HG02840 (cell line): ENCODE data around the gene SORCS2.

Experiments
- ATAC-seq: cut with Tn5 transposase; IDR thresholded peaks from one replicate; pipeline ENCODE4 v1.9.1; 2021; ENCODE audit warnings: mild to moderate bottlenecking, moderate library complexity, moderate number of reproducible peaks; ENCODE audit not compliant: unreplicated experiment, low FRiP score

Gene SORCS2

DNA sequence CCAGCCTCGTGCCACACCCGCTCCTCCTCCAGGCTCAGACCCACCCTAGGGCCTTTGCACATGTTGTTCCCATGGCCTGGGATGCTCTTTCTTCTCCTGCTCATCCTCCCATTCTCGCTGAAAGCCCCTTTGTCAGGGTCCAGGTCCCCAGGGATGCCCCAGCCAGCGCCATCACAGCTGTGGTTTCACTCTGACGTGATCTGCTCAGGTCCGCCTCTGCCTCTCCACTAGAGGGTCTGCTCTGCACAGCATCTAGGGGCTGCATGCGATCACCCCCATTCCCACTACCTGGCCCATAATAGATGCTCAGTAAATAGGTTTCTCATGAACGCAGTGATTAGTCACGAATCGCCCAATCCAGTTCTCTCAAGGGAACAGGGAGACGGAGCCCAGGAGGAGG is 524.8 kb downstream of the SORCS2 start:
- no peak for ATAC-seq

DNA sequence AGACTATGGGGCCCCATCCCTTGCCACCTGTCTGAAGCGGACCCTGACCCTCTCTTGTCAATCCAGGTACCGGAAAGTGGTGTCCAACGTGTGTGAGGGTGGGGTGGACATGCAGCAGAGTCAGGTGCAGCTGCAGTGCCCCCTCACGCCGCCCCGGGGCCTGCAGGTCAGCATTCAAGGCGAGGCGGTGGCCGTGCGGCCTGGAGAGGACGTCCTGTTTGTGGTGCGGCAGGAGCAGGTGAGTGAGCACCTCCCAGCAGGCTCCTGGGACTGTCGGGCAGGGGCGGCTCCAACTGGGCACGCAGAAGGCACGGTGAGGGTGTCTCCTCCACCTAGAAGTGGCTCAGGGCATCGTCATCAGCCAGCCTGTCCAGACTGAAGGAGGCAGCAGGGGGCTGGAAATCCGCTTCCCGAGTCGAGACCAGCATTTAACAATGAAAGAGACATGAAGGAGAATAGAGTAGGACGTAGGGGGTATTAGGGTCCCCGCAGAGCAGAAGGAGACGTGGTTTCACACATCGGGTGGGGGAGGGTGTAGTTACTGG is 525.7 kb downstream of the SORCS2 start:
- no peak for ATAC-seq

DNA sequence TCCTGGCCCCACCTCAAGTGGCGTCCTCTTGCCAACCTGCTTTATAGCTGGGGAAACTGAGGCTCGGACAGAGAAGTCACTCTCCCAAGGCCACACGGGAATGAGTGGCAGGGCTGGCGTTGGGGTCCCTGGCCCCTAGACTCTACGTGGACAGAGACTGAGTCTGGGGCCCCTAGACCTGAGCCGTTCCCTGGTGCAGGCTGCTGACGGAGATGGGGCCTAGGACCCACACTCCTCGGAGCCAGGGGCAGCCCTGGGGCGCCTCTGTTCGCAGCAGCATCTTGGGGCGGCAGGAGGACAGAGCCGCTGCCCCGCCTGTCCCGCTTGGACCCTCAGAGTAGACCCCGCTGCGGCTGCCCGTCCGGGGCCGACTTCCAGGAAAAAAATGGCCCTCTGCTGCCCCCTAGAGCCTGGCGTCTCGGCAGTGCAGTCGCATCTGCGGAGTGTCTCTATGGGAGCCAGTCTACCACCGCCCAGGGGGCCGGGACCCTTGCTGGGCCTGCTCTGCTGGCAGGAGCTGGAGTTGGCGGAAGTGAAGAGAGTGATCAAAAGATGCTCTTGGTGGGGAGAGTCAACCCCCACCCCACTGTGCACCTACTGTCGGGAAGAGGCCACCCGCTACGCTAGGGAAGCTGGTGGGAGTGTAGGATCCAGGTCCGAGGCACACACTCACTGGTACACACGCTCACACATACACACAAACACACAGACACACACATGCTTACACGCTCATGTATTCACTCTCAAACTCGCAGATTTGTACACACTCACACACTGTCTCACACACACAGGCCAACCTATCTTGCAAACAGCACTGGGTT is 527.2 kb downstream of the SORCS2 start:
- ATAC-seq = no peak

DNA sequence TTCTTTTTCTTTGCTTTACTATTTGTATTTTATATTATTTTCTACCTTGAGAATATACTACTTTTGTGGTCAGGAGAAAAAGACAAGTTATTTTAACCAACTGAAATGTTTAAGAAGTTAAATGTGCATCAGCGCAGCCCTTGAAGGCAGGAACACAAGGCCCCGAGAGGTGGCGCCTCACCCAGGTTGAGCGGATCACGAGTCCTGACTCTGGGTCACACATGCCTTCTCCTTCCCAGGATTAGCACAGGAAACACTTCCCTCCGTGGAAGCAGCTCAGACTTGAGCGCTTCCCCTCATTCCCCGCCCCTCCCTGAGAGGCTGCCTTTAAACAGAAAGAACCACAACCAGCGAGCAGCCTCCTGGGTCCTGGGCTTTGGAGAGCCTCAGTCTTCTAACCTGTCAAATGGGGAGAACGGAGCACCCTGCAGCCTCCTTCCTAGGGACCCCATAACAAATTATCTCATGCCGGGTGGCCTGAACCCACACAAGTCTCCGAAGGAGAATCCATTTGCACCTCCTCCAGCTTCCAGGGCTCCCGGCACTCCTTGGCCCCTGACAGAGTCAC is 529.7 kb downstream of the SORCS2 start:
- ATAC-seq = no peak

DNA sequence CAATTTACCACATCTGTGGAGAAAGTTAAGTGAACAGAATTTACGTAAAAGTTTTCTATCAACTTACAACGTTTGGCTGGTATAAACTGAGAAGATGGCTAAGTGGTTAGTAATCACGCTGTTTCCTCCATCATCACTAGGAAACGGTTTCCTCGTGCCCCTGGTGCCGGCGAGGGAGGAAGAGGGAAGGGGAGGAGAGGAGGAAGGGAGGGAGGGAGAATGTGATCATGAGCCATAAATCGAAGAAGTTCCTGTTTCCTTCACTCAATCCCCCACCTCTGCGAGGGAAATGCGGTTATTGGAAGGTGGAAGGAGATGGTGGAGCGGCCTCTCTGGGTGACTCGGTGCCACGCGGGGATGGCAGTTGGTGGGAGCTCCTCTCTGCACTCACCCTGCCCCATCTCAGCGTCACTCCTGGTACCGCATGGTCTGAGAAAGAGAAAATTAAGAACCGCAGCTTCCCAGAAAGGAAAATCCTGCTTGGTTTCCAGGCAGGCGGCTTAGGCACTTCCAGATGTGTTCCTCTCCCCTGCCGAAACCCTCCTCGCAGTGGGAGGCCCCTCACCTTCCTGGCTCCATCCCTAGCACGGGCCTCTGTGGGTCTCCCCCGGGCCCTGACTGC is 530.5 kb downstream of the SORCS2 start:
- no peak for ATAC-seq

DNA sequence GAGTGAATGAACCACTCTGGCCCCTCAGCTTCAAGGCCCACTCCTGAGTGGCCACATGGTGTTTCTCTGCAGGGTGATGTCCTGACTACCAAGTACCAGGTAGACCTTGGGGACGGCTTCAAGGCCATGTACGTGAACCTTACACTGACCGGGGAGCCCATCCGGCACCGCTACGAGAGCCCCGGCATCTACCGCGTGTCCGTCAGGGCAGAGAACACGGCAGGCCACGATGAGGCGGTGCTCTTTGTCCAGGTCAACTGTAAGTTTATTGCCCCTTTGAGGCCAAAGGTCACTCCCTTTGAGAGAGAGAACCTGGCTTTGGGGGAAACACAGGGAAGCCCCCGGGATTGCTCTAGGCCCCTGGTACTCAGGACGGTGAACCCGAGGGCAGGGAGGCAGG is 531.3 kb downstream of the SORCS2 start:
- no peak for ATAC-seq

DNA sequence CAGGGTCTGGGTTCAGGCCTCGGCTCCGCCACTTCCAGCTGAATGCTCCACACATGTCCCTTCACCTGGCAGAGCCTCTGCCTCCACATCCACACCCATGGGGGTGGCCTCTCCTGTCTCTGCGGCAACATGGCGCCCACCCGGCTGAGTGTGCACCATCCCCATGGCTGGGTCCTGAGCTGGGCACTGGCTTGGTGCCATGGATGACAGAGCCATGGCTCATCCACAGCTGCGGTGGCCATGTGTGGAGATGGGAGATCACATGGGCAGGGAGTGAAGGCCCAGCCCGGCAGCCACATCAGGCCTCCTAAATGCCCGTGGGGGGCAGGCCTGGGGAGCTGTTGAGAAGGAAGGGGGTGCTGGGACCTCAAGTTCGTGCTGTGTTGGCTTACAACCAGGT is 533.6 kb downstream of the SORCS2 start:
- ATAC-seq = no peak

DNA sequence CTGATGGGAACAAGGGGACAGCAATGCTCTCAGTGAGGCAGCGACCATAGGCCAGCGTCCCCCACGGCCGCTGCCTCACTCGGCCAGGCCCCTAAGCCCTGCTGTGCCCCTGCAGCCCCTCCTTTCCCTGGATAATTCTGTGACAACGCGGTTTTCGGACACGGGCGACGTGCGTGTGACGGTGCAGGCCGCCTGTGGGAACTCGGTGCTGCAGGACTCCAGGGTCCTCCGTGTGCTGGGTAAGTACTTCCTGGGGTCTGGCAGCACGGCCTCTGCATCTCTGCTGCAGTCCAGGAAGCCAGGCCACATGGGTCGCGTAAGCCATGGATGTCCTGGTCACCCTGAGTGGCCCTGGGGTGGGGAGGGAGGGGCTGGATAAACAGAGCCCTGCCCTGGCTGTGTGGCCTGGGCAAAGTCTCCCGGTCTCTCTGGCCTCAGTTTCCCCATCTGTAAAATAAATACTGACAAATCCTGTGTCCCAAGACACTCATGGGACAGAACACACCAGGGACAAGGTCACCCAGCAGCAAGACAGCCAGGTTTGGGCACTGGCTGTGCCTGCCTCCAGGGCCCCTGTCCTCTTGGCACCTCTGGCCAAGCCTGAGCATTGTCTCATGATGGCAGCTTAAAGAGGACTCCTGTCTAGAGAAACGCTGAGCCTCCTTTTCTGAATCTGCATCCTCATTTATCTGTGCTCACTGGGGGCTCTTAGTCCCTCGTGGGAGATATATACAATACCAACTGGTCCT is 534.5 kb downstream of the SORCS2 start:
- ATAC-seq = no peak

DNA sequence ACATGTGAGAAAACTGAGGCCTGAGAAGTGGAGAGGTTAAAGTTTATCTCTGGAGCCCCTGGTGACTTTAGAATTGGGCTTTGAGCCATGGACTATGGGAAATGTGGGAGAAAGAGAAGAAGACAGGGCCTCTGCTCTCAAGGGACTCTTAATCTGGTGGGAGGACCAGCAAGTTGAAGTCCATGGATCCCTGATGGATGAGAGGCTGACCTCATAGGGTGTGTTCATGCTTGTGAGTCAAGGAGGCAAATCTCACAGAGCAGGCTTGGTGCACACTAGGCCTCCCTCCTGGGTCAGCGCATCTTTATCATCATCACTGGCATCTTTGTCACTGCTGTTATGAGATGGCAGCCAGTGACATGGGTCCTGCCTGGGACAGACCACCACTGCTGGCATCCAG is 535.4 kb downstream of the SORCS2 start:
- ATAC-seq = no peak

DNA sequence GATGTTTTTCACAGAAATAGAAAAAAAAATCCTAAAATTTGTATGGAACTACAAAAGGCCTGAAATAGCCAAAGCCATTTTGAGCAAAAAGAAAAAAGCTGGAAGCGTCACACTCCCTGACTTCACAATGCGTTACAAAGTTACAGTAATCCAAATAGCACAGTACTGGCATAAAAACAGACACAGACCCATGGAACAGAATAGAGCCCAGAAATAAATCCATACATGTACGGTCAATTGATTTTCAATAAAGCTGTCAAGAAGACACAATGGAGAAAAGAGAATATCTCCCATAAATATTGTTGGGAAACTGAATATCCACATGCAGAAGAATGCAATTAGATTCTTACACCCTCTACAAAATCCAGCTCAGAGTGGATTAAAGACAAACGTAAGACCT is 539.1 kb downstream of the SORCS2 start:
- no peak for ATAC-seq

DNA sequence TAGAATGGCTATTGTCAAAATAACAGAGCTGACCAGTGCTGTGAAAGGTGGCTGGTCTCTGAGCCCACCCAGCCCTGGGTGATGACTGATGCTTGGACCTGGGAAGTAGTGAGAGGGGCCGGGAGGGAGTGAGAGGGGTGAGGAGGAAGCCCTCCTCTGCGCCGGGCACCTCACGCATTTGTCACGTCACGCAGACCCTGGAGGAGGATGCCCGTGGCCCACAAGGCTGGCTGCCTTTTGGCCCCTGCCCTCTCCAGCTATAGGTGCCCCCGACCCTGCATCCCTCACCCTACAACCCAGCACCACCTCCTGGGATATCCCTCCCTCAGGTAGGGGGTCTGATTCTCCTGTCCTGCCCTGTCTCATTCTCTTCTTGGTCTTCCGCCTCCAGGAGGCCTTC is 539.9 kb downstream of the SORCS2 start:
- no peak for ATAC-seq

DNA sequence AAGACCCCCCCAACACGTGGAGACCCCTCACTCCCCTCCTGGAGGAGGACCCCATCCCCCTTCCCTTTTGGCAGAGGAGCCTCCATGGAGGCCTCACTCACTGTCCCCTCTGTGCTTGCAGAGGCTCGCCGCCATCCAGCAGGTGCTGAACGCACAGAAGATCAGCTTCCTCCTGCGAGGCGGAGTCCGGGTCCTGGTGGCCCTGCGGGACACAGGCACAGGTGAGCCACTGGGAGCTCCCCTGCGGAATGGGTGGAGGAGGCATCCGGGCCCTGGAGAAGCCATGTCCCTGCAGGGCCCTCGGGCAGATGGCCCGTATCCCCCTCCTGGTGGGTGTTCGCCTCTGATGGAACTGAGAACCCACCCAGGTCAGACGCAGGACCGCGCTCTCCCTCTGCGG is 540.9 kb downstream of the SORCS2 start:
- ATAC-seq = no peak

DNA sequence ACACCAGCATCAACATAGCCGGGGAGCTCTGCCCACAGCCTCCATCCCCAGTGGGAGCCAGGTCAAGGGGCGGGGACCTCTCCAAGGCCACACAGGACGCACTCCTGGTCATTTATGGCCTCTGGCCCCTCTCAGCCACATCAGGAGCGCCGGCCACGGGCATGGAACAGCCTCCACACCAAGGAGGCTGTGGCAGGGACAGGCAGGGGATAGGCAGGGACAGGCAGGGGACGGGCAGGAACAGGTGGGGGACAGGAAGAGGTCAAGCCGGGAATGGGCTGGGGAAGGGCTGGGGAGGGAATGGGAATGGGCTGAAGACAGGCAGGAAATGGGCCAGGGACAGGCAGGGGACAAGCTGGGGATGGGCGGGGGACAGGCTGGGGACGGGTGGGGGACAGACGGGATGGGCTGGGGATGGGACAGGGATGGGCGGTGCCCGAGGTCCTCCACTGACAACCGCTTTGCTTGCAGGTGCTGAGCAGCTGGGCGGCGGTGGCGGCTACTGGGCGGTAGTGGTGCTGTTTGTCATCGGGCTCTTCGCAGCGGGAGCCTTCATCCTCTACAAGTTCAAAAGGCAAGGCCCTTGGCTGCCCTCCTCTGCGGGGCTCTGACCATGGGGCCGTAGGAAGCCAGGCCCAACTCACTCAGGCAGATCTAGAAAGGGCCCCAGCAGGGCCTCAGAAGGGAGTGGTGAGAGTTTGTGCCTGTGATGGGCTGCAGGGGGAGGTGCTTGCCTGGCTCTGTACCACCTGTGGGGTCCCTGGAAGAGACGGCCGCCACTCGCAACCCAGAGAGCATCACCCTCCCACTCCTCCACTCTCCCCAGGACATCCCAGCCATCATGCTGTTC is 541.7 kb downstream of the SORCS2 start:
- no peak for ATAC-seq

DNA sequence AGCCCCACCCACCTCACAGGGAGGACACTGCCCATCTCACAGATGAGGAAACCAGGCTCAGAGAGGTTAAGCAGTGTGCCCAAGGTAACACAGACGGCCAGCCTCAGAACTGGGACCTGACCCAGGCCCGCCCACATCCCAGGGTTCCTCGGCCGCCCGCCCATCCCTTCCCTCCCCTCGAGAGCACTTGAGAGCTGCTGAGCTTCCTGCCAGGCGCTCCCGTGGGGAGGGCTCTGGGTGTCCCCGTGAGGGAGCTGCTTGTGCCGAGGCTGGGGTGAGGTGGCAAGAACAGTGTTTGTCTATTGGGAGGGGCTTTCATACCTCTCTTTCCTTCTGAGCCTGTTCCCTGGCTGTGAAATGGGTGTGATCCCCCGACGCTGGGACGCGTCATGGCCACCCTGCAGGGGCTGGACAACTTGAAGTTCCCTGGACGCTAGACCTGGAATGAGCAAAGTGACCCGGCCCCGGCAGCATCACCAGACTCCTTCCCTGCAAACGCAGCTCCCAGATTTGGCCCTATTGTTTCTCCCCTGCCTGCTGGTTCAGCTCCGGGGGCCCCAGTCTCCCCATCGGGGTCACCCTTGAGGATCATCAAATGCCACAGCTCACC is 542.4 kb downstream of the SORCS2 start:
- ATAC-seq = no peak

DNA sequence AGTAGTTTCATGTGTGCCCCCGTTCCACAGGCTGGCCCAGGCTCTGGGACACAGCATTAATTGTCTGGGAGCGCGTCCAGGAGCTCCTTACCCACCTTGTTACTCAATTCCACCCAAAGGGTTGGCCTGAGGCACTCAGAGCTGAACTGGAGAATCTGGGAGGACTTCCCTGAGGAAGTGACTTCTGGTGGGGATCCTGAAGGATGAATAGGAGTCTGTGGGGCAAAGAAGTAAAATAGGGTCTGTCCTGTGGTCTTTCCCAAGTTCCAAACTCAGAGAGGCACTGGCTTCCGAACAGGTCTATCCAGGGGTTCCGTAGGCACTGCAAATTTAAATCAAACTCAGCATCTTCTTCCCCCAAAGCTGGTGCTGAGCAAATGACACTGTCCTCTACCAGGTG is 543.1 kb downstream of the SORCS2 start:
- ATAC-seq = no peak

DNA sequence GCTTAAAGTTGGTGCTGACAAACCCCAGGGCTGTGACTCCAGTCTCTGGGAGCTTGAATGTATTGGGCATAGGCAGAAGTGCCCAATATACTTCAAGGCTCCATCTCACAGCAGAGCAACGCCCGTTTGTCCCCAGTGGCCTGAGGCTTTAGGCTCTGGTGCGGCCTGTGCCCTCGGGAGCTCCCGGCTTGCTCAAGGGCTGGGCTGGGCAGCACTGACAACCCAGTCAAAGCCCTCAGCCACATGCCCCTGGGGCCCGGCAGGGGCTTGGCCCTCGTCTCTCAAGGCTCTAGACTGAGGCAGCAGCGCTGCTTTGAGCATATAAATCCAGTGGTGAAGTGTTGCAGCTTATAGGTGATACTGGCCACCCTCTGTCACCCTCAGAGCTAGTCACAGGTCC is 543.6 kb downstream of the SORCS2 start:
- no peak for ATAC-seq

DNA sequence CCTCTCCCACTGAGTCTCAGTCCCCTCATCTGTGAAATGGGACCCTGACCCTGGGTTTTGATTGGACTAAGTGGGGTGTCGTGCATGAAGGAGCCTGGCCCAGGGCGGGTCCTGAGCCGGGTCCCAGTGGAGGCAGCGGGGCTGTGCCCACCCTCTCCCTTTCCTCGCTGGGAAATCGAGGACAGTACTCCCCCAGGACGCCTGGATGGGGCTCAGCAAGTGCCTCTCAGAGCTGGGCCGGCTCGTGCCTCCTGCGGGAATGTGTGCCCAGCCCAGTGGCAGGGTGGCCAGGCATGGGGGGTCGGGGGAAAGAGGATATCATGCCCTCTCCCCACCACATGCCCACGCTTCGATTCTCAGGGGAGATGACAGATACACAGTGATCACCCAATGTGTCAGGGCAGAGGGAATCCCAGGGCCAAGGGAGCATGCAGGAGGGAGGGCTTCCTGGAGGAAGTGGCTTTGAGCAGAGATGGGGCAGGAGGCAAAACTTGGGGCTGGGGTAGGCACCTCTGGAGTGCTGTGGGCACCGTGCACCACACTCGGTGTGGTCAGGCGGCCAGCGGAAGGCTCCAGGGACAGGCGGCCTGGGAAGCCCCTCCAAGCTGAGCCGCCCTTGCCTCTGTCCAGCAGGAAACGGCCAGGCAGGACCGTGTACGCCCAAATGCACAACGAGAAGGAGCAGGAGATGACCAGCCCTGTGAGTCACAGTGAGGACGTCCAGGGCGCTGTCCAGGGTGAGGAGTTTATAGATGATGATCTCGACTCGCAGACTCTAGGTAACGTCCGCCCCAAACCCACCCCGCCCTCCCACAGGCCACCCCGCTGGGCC is 544.3 kb downstream of the SORCS2 start:
- no peak for ATAC-seq

DNA sequence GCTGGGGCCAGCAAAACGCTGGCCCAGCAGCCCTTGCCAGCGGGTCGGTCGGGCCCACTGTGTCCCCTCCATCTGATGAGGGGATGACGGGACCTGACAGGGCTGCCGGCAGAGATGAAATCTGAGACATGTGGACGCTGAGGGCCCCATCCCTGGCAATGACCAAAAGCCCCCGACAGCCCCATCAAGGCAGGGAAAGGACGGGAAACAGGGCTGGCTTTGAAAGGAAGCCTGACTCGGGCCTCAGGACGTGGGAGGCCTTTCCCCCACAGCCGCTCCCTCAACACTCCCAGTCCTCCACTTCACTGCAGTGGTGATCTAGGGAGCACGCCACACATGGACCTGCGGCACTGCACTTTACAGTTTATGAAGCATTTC is 544.9 kb downstream of the SORCS2 start:
- no peak for ATAC-seq
